Lung (tissue), 12 donors: ENCODE data around the gene TMEM92. TPM values are rescaled to one million over a fixed set of nuclear protein-coding genes. Genes with fewer than 3 reads are reported as not detected.

Source experiments
- ATAC-seq: fragments of 200-7000 bp; cut with Tn5 transposase; one replicate; pipeline ENCODE4 v1.9.1; 2020; ENCODE audit warnings: moderate number of reproducible peaks; ENCODE audit not compliant: insufficient read depth, low FRiP score
- DNase-seq, 3 donors: peaks; one replicate each; pipeline ENCODE4 v3.0.0-alpha.2; 2013 to 2017
- H3K27ac ChIP-seq, 2 donors: one replicate each; pipeline ENCODE4 v1.5.1; 2013; ENCODE audit warnings: mild to moderate bottlenecking in 2 of 2, moderate library complexity in 2 of 2, control low read depth in 1 of 2, inconsistent platforms in 1 of 2, low read depth in 1 of 2, low read length in 1 of 2
- H3K27me3 ChIP-seq, 3 donors: one replicate each; pipeline ENCODE4 v1.5.1; 2013; ENCODE audit warnings: low read length in 2 of 3; ENCODE audit not compliant: control insufficient read depth in 3 of 3, insufficient read depth in 3 of 3
- H3K36me3 ChIP-seq, 4 donors: one replicate each; pipeline ENCODE4 v1.5.1; 2013; ENCODE audit warnings: low read length in 4 of 4, mild to moderate bottlenecking in 1 of 4, moderate library complexity in 1 of 4; ENCODE audit not compliant: control insufficient read depth in 4 of 4, insufficient read depth in 4 of 4
- H3K4me1 ChIP-seq, 5 donors: one replicate each; pipeline ENCODE4 v1.5.1; 2013; ENCODE audit warnings: low read length in 5 of 5, mild to moderate bottlenecking in 2 of 5, moderate library complexity in 1 of 5; ENCODE audit not compliant: control insufficient read depth in 5 of 5, insufficient read depth in 5 of 5
- H3K4me3 ChIP-seq: one replicate; pipeline ENCODE4 v1.5.1; 2013; ENCODE audit warnings: mild to moderate bottlenecking, control low read depth, moderate library complexity
- H3K9ac ChIP-seq, 2 donors: one replicate each; pipeline ENCODE4 v1.5.1; 2013; ENCODE audit warnings: low read length in 2 of 2, control low read depth in 1 of 2; ENCODE audit not compliant: insufficient read depth in 1 of 2
- H3K9me3 ChIP-seq, 4 donors: one replicate each; pipeline ENCODE4 v1.5.1; 2013; ENCODE audit warnings: low read length in 3 of 4, mild to moderate bottlenecking in 1 of 4, moderate library complexity in 1 of 4; ENCODE audit not compliant: control insufficient read depth in 4 of 4, insufficient read depth in 3 of 4
- CTCF ChIP-seq: IDR thresholded peaks from 2 replicates; pipeline ENCODE4 v1.5.1; 2012; ENCODE audit warnings: mild to moderate bottlenecking; ENCODE audit errors: control extremely low read depth, extremely low read depth
- WGBS, 2 donors: extraction: QIAGEN DNeasy Blood & Tissue Kit; methylation state at CpG; one replicate each; pipeline ENCODE4 v1.1.7; 2013; 5-methylcytosine and 5-hydroxymethylcytosine counted together
- polyA plus RNA-seq, 2 donors: library from polyadenylated mRNA; stranded (reverse); fragments of 200-250 nt; gene quantifications; one replicate each; pipeline ENCODE4 v1.2.1, GENCODE V29; 2013
- total RNA-seq, 2 donors: library from RNA; depleted of rRNA in 1 of 2; stranded (reverse); fragments of >200 nt in 1 of 2; gene quantifications; one replicate each; pipeline ENCODE4 v1.2.1, GENCODE V29; 2014 to 2021
- donor health status: control.
- donor health status: control.
- donor health status: Bipolar disorder and iron deficiency.
- donor health status: healthy.
- donor health status: DM: yes; HTN: yes; CAD: no.

Gene TMEM92
- total and polyA plus RNA-seq, 4 donors, result 0.63 to 8.0 (median 5.9) TPM

DNA sequence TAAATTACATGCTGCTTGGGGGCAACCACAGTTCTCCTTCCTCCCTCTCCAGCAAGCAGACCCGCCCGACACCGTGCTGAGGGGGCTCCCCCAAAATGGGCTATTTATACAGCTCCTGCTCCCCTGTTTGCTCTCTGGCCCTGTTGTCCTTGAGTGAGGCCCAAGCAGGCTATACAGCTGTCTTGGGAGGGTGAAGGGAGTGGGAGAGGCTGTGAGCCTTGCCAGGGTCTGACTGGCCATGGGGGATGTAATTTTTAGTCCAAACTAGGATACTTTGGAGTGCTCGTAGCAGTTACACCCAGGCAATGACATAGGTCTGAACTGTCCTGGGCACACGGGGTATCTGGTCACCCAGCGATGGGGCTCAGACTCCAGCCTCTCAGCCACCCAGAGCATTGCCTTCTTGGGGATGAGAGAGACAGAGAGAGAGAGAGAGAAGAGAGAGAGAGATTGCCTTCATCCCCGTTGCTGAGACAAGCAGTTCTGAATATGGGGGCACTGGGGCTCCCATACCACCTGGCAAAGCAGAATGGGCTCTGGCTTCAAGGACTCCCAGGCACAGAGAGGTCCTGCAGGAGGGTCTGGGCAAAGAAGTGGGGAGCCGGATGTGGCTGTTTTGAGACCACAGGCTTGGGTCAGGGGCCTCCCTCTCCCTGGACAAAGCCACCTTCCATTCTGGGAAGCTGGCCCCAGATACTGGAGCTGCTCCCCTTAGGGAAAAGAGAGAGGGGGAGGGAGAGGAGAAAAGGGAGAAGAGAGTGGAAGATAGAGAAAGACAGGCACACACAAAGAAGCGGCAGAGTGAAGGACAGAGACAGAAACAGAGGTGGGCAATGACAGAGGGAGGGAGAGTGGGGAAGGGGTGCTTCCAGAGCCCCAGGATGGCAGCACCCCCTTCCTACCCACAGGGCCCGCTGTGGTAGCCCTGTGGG, 10.7 kb upstream of the TMEM92 start:
- WGBS, 2 donors, result 86 to 92% methylated on average over 9 to 10 of the region's 10 CpGs
- Histone ChIP-seq H3K27ac (no peak overlapping the region), H3K4me1 (peaks cover 0 to 71% (median 44%) of the 10 kb centered on the region in 5 donors), H3K36me3 (no peaks in the 10 kb centered on the region), H3K4me3 (no peak overlapping the region), H3K9ac (peak overlapping the region in 1 of 2 donors; percentile 26), H3K27me3 (no peaks in the 10 kb centered on the region), H3K9me3 (no peaks in the 10 kb centered on the region)
- no peak for ATAC-seq
- peak in 1 of 3 donors; percentile 58 for DNase-seq
- no peak for TF ChIP-seq CTCF

GRCh38 chr17:50264263-50265113, 9.8 kb upstream of the TMEM92 start:
- 73 to 93% methylated on average over 20 to 23 of the region's 23 CpGs for WGBS, 2 donors
- no peak overlapping the region for H3K27ac ChIP-seq
- DNase-seq (peak in 1 of 3 donors; percentile 34), ATAC-seq (no peak)
- no peak overlapping the region for H3K9ac ChIP-seq
- peaks cover 0 to 71% (median 48%) of the 10 kb centered on the region in 5 donors for H3K4me1 ChIP-seq
- H3K36me3 ChIP-seq, result no peaks in the 10 kb centered on the region
- TF ChIP-seq CTCF, result no peak
- H3K27me3 ChIP-seq, result no peaks in the 10 kb centered on the region
- H3K9me3 ChIP-seq, result no peaks in the 10 kb centered on the region
- no peak overlapping the region for H3K4me3 ChIP-seq

DNA sequence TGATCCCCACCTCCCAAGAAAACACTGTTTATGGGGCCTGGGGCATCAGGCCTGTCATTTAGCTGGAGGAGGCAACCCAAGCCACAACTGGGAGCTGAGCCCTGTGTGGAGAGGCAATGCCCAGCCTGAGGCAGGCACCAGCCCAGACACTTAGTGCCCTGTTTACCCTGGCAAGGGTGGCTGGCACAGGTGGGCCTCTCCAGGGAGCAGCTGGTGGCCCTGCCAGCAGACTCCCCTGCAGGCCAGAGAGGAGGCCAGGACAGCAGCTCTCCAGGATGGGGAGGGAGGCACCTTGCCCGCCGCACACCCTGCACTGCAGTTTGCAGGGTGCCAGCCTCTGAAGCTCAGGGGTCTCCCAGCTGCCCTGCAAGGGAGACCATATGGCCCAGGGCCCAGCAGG, 9.1 kb upstream of the TMEM92 start:
- no peak for TF ChIP-seq CTCF
- no peak for ATAC-seq
- WGBS, 2 donors, result 71 to 93% methylated on average over 2 of the region's 2 CpGs

More for the DNA sequence above, 9.1 kb upstream of the TMEM92 start:
- Histone ChIP-seq H3K9me3 (no peaks in the 10 kb centered on the region), H3K27ac (no peak overlapping the region), H3K4me3 (no peak overlapping the region), H3K36me3 (no peaks in the 10 kb centered on the region), H3K4me1 (peaks cover 0 to 71% (median 49%) of the 10 kb centered on the region in 5 donors), H3K27me3 (no peaks in the 10 kb centered on the region), H3K9ac (no peak overlapping the region)
- no peak for DNase-seq
